Hematopoietic multipotent progenitor cell (in vitro differentiated cells): ENCODE measurements around the gene SHLD2. TPM values are rescaled to one million over a fixed set of nuclear protein-coding genes. Genes with fewer than 3 reads are reported as not detected.
A peak's percentile ranks its signal among the peaks of the same experiment; 100 is the strongest.
"Not testable (repeated sequence)": the region's sequence is repeated elsewhere in the genome, so short reads cannot be mapped to it uniquely, and the experiment has no call there.

Experiments
- DNase-seq, 3 donors: peaks; one replicate each; pipeline ENCODE4 v3.0.0-alpha.2; 2011 to 2015; ENCODE audit warnings: low read depth in 2 of 3, low spot score in 2 of 3
- total RNA-seq: library from RNA; depleted of rRNA; stranded (reverse); fragments of >200 nt; gene quantifications from one replicate; pipeline ENCODE4 v1.2.3, GENCODE V29; 2012

The SHLD2 gene
- total RNA-seq, 1 donor: 14.5 TPM

DNA sequence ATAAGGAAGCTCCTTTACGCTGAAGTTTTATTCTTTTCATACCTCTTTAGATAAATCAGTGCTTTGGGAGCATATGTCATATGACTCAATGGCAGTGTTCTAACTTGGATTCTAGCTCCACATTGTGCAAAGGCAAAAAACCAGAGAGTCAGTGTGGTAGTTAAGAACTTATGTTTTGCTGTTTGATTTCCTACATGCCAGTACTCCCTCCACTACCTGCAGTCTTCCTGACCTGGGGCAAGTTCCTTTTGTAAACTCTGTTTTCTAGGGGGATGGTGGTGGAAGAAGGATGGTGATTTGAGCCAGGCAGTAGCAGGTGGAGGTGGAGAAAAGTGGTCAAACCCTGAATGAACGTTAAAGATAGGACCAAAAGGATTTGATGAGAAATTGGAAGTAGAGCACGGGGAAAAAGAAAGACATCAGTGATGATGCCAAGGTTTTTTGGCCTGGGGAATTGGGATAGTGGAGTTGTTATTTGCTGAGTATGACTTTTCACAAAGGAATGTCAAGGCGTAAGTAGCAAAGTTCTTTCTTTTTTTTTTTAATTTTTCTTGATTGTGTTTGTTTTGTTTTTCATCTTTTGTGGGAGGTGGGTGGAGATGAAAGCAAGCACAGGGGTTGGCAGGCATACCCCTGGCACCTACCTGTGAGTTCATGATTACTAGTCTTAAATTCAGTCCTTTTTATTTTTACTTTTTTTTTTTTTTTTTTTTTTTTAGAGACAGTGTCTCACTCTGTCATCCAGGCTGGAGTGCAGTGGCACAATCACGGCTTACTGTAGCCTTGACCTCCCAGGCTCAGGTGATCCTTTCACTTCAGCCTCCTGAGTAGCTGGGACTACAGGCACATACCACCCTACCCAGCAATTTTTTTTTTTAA lies 47.5 kb downstream of the SHLD2 start:
- DNase-seq: not testable (repeated sequence)

DNA sequence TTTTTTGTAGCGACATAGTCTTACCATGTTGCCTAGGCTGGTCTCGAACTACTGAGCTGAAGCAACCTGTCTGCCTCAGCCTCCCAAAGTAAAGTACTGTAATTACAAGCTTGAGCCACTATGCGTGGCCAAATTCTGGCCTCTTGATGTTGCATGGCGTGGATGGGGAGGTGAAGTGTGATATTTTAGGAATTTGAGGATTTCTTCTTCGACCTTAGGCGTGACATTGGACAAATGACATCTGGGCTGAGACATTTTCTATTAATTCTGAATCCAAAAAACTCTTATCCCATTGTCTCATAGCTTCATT lies 48.1 kb downstream of the SHLD2 start:
- DNase-seq: not testable (repeated sequence)

DNA sequence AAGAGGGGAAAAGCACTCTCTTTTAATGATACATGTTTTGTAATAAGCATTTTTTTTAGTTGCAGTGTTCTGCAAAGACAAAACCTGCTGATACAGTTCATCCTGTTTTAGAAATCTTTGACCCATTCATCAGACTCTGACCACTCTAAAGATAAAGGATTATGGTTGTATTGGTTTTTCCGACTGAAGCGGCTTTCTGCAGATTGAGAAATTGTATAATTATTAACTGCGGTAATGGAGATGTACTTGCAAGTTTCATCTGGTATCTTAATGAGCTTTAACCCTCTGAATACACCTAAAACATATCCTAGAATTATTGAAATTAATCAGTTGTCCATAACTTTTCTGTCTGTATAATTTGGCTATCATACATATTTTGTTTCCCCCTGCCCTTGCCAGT lies 50.6 kb downstream of the SHLD2 start:
- DNase-seq: not testable (repeated sequence)

DNA sequence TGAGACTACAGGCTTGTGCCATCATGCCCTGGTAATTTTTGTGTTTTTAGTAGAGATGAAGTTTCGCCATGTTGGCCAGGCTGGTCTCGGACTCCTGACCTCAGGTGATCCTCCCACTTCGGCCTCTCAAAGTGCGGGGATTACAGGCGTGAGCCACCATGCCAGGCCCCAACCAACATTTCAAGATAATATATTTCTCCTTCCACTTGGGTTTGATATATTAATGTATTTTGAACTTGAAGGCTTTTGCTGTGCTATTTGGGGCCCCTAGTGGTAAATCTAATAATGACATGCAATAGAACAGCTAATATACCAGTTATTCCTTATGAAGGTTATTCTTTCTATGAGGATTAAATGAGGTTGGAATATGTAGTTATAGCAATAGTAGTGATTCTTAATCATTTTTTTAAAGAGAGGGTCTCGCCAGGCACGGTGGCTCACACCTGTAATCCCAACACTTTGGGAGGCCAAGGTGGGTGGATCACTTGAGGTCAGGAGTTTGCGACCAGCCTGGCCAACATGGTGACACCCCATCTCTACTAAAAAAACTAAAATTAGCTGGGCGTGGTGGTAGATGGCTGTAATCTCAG lies 54.1 kb downstream of the SHLD2 start:
- not testable (repeated sequence) for DNase-seq

DNA sequence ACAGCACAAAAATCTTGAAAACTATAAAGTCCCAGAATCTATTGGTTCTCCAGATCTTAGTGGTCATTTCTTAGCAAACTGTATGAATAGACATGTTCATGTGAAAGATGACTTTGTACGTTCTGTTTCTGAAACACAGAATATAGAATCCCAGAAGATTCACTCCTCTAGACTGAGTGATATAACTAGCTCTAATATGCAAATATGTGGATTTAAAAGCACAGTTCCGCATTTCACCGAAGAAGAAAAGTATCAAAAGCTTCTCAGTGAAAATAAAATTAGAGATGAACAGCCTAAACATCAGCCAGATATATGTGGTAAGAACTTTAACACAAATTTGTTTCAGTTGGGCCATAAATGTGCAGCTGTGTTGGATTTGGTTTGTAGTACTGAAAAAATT lies 56.5 kb downstream of the SHLD2 start:
- not testable (repeated sequence) for DNase-seq

DNA sequence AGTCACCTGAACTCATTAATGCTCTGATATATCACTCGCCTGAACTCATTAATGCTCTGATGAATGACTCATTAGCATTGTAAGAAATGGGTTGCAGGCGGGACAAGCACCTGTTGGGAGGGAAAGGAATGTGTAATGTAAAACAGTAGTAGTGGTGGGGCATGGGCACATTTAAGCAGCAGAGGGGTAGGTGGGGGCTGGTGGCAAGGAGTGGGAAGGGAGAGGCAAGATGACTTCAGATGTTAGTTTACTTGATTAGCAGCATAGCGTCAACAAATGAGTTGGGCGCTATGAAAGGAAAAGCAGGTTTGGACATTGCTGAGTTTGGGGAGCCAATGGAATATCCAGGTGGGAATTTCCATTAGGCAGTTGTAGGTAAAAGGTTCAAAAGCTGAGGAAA lies 61.8 kb downstream of the SHLD2 start:
- DNase-seq: not testable (repeated sequence)

DNA sequence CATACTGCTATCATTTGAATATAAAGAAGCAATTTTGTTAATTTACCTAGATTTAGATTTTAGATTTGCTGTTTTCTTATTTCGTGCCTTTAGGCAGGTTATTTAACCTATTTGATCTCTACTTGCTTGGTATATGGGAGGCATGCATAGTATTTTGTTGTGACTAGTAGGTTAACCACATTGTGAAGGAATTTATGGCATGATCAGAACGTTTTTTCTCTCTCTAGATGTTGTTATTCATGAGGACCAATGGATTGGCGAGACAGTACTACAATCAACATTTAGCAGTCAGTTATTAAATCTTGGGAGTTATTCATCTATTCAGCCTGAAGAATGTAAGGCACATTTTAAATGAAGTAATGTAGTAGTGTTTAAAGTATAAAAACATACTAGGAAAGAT lies 62.8 kb downstream of the SHLD2 start:
- not testable (repeated sequence) for DNase-seq

DNA sequence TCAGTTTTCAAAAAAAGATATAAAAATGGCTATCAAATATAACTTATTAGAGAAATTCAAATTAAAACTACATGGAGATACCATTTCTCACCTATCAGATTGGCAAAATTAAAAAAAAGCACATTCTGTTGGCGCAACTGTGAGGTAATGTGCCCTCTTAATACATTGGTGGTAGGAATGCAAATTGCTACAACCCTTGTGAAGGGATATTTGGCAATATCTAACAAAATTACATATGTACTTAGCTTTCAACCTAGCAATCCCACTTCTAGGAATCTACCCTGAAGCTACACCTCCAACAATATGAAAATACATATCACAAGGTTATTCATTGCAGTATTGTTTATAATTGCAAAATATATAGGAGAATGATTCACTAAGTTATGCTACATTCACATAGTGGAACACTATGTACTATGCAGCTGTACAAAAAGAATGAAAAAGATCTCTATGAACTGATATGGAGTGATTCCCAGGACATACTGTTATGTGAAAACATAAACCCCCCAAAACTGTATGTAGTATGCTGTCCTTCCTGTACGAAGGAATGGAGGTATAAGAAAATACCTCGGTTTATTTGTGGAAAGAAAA lies 67.8 kb downstream of the SHLD2 start:
- DNase-seq: not testable (repeated sequence)

DNA sequence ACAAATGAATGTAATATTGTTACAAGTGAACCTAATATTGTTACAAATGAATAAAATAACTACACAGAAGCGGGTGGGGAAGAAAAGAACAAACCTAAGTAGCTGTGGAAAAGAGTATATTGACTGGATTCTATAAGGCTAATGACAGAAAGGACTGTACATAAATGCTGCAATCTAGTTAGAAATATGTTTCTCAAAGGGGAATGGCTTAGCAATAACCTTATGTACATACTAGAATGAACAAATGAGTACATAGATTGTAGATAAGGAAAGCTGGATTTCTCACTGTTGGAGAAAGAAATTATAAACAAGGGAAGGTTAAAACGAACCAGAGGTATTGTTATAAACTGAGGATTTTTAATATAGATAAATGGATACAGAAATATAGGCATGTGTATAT lies 68.4 kb downstream of the SHLD2 start:
- DNase-seq: not testable (repeated sequence)

DNA sequence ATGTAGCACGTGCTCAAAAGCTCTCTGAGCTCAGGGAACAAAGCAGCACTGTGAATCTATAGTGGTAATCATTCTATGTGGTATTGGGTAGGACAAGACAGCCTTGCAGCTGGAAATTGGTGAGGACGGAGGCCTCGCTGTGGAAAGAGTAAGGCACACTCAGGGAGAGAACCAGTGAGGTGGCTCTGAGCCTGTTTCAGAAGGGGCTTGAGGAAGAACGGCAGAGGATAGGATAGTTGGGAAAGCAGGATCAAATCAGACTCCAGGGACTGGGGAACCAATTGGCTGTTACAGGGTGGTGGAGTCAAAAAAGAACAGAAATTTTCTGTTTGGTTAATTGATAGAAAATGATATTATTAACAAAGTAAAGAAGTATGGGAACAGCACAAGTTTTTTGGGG lies 74.9 kb downstream of the SHLD2 start:
- not testable (repeated sequence) for DNase-seq

DNA sequence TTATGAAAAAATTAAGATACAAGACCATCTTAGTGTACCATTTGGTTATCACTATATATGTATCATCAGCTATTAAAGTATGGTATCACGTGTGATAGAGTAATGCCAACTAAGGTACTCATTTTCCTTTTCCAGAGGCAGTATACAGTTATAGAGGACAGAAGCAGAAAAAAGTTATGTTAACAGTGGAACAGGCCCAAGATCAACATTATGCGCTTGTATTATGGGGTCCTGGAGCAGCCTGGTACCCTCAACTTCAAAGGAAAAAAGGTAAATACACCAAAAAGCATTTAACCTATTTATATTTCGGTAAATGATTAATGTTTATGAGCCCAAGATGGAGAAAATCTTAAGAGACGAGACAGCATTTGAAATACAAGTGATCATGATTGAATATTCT lies 75.7 kb downstream of the SHLD2 start:
- DNase-seq: not testable (repeated sequence)

DNA sequence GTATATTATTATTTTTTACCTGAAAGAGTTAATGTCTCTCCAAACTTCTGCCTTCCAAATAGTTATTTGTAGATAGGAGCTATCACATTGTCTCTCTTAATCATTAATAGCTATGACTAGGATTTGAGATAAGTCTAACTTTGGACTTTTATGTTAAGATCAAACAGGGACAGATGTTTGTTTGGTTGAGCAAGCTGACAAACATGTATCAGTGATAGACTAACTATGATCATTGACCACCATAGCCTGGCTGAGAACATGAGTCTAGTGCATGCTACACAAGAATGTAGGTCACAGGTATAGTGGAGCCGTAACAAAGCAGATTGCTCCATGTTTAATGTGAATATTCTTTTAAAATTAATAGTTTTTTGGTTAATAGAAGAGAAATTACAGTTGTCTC lies 76.7 kb downstream of the SHLD2 start:
- not testable (repeated sequence) for DNase-seq

DNA sequence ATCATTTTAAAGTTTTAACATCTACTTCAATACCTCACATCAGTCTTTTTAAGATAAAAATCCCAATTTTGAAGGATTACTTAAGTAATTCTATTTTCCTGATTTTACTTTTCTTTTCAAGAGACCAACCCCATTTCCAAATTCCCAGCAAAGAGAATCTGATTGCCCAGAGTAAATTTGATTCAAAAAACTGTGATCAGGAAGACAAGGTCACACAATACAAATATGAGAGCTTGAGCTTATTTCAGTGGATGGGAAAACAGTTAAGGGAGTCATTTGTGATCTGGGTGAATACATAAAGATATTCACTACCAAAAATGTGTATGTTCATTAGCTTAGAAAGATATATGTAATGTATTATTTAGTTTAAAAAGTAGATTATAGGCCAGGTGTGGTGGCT lies 77.2 kb downstream of the SHLD2 start:
- not testable (repeated sequence) for DNase-seq

DNA sequence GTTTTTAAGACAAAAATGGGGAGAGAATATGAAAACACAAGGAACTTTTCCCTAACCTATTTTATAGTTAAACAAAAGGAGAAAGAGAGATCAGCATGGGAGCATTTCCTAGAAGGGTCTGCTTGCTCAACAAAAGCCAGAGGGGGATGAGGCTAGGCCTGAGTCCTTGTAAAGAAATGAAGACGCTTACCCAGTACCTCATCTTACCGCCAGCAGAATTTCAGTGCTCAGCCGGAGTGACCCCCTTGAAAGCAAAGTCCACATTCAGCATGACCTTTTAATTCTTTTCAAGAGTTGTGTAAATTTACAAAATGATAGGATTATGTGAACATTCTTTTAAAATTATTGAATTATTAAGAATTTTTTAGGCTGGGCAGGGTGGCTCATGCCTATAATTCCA lies 82.6 kb downstream of the SHLD2 start:
- not testable (repeated sequence) for DNase-seq

DNA sequence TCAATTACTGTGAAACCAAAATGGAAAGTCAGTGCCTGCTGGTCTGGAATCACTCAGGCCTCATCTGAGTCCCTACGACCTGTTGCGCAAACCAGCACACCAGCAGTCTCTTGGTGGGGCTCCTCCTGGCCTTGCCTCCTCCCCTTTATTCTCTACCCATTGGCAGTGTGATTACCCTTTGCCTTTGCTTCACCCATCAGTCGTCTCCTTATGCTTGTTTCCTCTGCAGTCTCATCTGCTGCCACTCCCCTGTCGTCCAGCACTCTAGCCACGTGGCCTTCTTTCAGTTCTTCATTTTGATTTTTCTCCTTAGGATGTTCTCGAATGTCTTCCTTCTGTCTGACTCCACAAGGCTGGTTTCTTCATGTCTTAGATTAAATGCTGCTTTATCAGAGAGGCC lies 89.4 kb downstream of the SHLD2 start:
- not testable (repeated sequence) for DNase-seq

DNA sequence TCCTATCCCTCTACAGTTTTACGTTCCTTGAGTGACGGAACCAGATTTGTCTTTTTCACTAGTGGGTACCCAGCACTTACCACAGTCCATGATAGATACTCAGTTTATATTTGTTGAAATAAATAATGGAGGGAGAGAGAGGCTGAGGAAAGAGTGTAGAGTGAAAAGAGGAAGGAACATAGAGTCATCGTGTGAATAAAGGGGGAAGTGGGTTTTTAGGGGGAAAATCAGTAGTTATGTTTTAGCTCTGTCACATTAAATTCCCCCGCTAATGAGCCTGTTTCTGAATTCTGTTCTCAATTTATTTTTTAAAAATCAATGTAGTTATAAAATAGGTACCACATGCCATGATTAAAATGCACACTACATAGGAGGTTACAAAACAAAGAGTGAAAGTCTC lies 91.0 kb downstream of the SHLD2 start:
- DNase-seq: not testable (repeated sequence)

DNA sequence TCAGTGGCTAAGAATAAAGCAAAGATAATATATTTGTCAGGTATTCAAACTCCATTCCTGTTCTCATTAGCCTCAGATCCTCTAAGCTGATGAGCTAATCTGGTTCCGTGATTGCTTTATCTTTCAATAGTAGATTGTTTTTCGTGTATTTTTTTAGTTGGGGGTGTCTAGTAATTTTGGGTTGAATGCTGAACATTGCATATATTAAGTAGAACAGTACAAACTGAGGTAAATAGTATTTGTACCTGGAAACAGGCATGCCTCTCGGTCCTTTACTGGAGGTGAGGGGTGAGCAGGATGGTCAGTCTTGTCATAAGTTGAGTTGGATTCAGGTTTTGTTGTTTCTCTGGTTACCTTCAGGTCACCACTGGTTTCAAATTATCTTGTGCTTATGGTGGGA lies 92.6 kb downstream of the SHLD2 start:
- not testable (repeated sequence) for DNase-seq

DNA sequence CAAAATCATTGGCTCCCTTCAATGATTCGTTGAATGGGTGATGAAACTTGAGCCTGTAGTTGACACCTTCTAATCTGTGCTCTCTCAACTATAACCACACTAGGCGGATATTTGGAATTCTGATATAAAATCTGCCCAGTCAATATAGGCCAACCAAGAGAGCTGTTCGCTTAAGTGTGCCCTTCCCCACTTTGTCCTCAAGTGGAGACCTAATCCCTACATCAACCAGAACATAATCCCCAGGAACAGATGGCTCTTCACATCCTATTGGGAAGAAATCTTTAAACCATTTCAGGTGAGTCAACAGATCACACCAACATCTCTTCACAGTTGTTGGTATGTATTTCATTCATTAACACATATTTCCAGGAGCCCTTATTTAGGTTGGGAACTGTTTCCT lies 96.8 kb downstream of the SHLD2 start:
- DNase-seq: not testable (repeated sequence)

DNA sequence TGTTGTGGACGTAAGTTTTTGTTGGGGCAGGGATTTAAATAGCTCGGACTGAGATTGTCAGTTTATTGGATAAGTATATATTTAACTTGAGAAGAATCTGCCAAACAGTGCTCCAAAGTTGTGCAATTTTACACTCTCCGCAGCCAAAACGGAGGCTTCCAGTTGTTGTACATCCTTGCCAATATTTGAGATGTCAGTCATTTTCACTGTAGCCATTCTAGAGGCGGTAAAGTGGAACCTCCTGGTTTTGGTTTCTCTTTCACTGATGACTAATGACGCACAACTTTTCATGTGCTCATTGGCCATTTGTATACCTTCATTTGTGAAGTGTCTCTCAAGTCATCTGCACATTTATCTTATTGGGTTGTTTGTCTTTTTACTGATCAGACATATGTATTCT lies 105.9 kb downstream of the SHLD2 start:
- DNase-seq: peak in 1 of 3 donors; percentile 11

DNA sequence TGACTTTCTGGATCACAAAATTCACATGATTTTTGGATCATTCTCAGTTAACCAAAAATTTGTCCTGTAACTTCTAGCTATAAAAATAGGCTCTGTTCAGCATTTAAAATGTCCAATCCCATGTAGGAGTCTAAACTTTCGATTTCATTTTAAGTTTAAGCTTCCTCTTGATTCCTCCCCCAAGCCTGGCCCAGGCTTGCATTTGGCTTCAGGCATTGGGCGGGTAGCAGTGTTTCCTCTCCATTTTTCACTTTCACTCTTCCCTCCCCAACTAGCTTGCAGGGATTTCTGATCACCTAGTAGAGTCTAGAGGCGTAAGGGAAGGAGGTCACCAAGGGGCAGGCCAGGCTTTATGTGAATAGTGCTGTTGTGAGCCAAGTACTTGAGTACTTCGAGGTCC lies 109.8 kb downstream of the SHLD2 start:
- peak in 1 of 3 donors; percentile 41 for DNase-seq

DNA sequence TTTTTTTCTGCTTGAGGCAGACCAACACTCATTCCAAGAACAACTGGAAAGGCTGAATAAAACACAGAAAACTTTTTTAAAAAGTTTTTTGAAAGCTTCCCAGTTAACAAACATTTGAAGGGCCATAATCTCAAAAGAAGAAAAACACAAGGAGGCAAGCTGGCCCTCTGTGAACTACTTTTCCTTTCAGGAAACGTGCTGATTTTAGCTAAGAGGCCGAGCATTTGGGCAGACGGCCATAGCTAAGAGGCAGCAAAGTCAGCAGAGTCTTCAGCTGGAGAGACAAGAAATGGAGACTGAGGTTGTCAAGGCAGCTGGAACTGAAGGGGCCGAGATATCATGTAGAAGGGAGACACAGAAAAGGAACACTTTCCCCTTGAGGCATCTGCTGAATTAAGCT lies 111.9 kb downstream of the SHLD2 start:
- not testable (repeated sequence) for DNase-seq

DNA sequence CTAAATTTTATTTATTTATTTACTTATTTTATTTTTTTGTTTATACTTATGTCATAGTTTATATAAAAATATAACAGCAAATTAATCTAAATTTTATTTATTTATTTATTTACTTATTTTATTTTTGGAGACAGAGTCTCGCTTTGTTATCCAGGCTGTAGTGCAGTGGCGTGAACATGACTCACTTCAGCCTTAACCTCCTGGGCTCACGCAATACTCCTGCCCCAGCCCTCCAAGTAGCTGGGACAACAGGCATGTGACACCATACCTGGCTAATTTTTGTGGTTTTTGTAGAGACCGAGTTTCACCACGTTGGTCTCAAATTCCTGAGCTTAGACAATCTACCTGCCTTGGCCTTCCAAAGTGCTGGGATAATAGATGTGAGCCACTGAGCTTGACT lies 115.3 kb downstream of the SHLD2 start:
- DNase-seq: not testable (repeated sequence)
